Measurements from ENCODE around the gene KRTAP12-2.

Gene KRTAP12-2

GRCh38 chr21:44666401-44667320, at the start of gene KRTAP12-2:
Gene KRTAP12-2, minus strand, starts transcription at chr21:44666927. Its CDS starts 41 bp downstream, at chr21:44666886.
- peaks cover 22% of the 10 kb centered on the region for H3K9me3 Mint-ChIP-seq
- H3K4me1 Mint-ChIP-seq (ENCODE audit: low read depth) = no peaks in the 10 kb centered on the region
- H3K4me3 Mint-ChIP-seq = no peak within 1 kb of the TSS
- no peak for DNase-seq (ENCODE audit: low spot score)
- H3K36me3 Mint-ChIP-seq (ENCODE audit: low read depth) = no peaks in the 10 kb centered on the region
- peaks cover 34% of the 10 kb centered on the region for H3K27me3 Mint-ChIP-seq (ENCODE audit: low read depth)
- H3K27ac Mint-ChIP-seq = no peak within 1 kb of the TSS

- Mint-ChIP-seq H3K4me3 (no peak overlapping the region), H3K36me3 (ENCODE audit: low read depth) (no peaks in the 10 kb centered on the region), H3K4me1 (ENCODE audit: low read depth) (peaks cover 5% of the 10 kb centered on the region), H3K27me3 (ENCODE audit: low read depth) (peaks cover 78% of the 10 kb centered on the region), H3K9me3 (no peaks in the 10 kb centered on the region), H3K27ac (no peak overlapping the region)
- no peak for DNase-seq (ENCODE audit: low spot score)
These were observed 48.2 kb upstream of the KRTAP12-2 start for GRCh38 chr21:44714905-44715304.

GRCh38 chr21:44713846-44714245, 47.1 kb upstream of the KRTAP12-2 start:
- peaks cover 6% of the 10 kb centered on the region for H3K4me1 Mint-ChIP-seq (ENCODE audit: low read depth)
- H3K27me3 Mint-ChIP-seq (ENCODE audit: low read depth) = peaks cover 79% of the 10 kb centered on the region
- no peak overlapping the region for H3K27ac Mint-ChIP-seq
- no peaks in the 10 kb centered on the region for H3K9me3 Mint-ChIP-seq
- no peak for DNase-seq (ENCODE audit: low spot score)
- no peaks in the 10 kb centered on the region for H3K36me3 Mint-ChIP-seq (ENCODE audit: low read depth)
- H3K4me3 Mint-ChIP-seq = no peak overlapping the region

- Mint-ChIP-seq H3K36me3 (ENCODE audit: low read depth) (no peaks in the 10 kb centered on the region), H3K4me1 (ENCODE audit: low read depth) (peaks cover 6% of the 10 kb centered on the region), H3K4me3 (no peak overlapping the region), H3K27me3 (ENCODE audit: low read depth) (peaks cover 77% of the 10 kb centered on the region), H3K9me3 (no peaks in the 10 kb centered on the region), H3K27ac (no peak overlapping the region)
- DNase-seq (ENCODE audit: low spot score) = no peak
These were observed 46.4 kb upstream of the KRTAP12-2 start for GRCh38 chr21:44713130-44713529.

GRCh38 chr21:44712203-44713028, 45.7 kb upstream of the KRTAP12-2 start:
- peaks cover 6% of the 10 kb centered on the region for H3K4me1 Mint-ChIP-seq (ENCODE audit: low read depth)
- H3K27ac Mint-ChIP-seq = no peak overlapping the region
- H3K36me3 Mint-ChIP-seq (ENCODE audit: low read depth) = no peaks in the 10 kb centered on the region
- H3K27me3 Mint-ChIP-seq (ENCODE audit: low read depth) = peaks cover 80% of the 10 kb centered on the region
- no peak for DNase-seq (ENCODE audit: low spot score)
- no peaks in the 10 kb centered on the region for H3K9me3 Mint-ChIP-seq
- H3K4me3 Mint-ChIP-seq = no peak overlapping the region

GRCh38 chr21:44711327-44712202, 44.8 kb upstream of the KRTAP12-2 start, which contains the start of gene TSPEAR:
Gene TSPEAR, minus strand, starts transcription at chr21:44711572. Its CDS starts 58 bp downstream, at chr21:44711514.
- DNase-seq (ENCODE audit: low spot score) = no peak
- Mint-ChIP-seq H3K4me3 (no peak within 1 kb of the TSS), H3K27ac (no peak within 1 kb of the TSS), H3K4me1 (ENCODE audit: low read depth) (peaks cover 6% of the 10 kb centered on the region), H3K27me3 (ENCODE audit: low read depth) (peaks cover 84% of the 10 kb centered on the region), H3K36me3 (ENCODE audit: low read depth) (no peaks in the 10 kb centered on the region), H3K9me3 (no peaks in the 10 kb centered on the region)

GRCh38 chr21:44710756-44711326, 44.1 kb upstream of the KRTAP12-2 start:
- no peak overlapping the region for H3K4me3 Mint-ChIP-seq
- H3K27ac Mint-ChIP-seq = no peak overlapping the region
- DNase-seq (ENCODE audit: low spot score) = no peak
- H3K36me3 Mint-ChIP-seq (ENCODE audit: low read depth) = no peaks in the 10 kb centered on the region
- H3K9me3 Mint-ChIP-seq = peaks cover 5% of the 10 kb centered on the region
- H3K27me3 Mint-ChIP-seq (ENCODE audit: low read depth) = peaks cover 87% of the 10 kb centered on the region
- H3K4me1 Mint-ChIP-seq (ENCODE audit: low read depth) = peaks cover 6% of the 10 kb centered on the region

- no peak overlapping the region for H3K4me3 Mint-ChIP-seq
These were observed 43.6 kb upstream of the KRTAP12-2 start for GRCh38 chr21:44710294-44710665.

GRCh38 chr21:44709426-44710293, 42.9 kb upstream of the KRTAP12-2 start:
- Mint-ChIP-seq H3K4me3 (no peak overlapping the region), H3K4me1 (ENCODE audit: low read depth) (peaks cover 2% of the 10 kb centered on the region), H3K36me3 (ENCODE audit: low read depth) (peaks cover 2% of the 10 kb centered on the region), H3K9me3 (peaks cover 13% of the 10 kb centered on the region), H3K27me3 (ENCODE audit: low read depth) (peaks cover 86% of the 10 kb centered on the region), H3K27ac (no peak overlapping the region)
- no peak for DNase-seq (ENCODE audit: low spot score)

More at GRCh38 chr21:44710294-44710665, 43.6 kb upstream of the KRTAP12-2 start:
- no peaks in the 10 kb centered on the region for H3K36me3 Mint-ChIP-seq (ENCODE audit: low read depth)
- no peak overlapping the region for H3K27ac Mint-ChIP-seq
- DNase-seq (ENCODE audit: low spot score) = no peak
- H3K27me3 Mint-ChIP-seq (ENCODE audit: low read depth) = peaks cover 86% of the 10 kb centered on the region
- H3K9me3 Mint-ChIP-seq = peaks cover 8% of the 10 kb centered on the region
- H3K4me1 Mint-ChIP-seq (ENCODE audit: low read depth) = peaks cover 6% of the 10 kb centered on the region

- Mint-ChIP-seq H3K27ac (no peak overlapping the region), H3K36me3 (ENCODE audit: low read depth) (peaks cover 2% of the 10 kb centered on the region), H3K27me3 (ENCODE audit: low read depth) (peaks cover 86% of the 10 kb centered on the region), H3K9me3 (peaks cover 13% of the 10 kb centered on the region), H3K4me3 (no peak overlapping the region), H3K4me1 (ENCODE audit: low read depth) (peaks cover 1% of the 10 kb centered on the region)
- no peak for DNase-seq (ENCODE audit: low spot score)
These were observed 42.2 kb upstream of the KRTAP12-2 start for GRCh38 chr21:44708866-44709425.

GRCh38 chr21:44708213-44708865, 41.6 kb upstream of the KRTAP12-2 start:
- DNase-seq (ENCODE audit: low spot score) = no peak
- Mint-ChIP-seq H3K4me3 (no peak overlapping the region), H3K27ac (no peak overlapping the region), H3K9me3 (peaks cover 13% of the 10 kb centered on the region), H3K27me3 (ENCODE audit: low read depth) (peaks cover 84% of the 10 kb centered on the region), H3K36me3 (ENCODE audit: low read depth) (peaks cover 2% of the 10 kb centered on the region), H3K4me1 (ENCODE audit: low read depth) (peaks cover 1% of the 10 kb centered on the region)
